Gastrocnemius medialis (tissue), 4 donors: ENCODE measurements around the gene LCNL1. TPM values are rescaled to one million over a fixed set of nuclear protein-coding genes. Genes with fewer than 3 reads are reported as not detected.

Experiments used
- ATAC-seq, 2 donors: fragments of 150-250 bp; one replicate each; pipeline ENCODE4 v1.9.1; 2016
- DNase-seq, 2 donors: peaks; one replicate each; pipeline ENCODE4 v3.0.0-alpha.2; 2019
- H3K27ac ChIP-seq, 4 donors: fragments of 200-600 bp; sonication (generic); 1 replicate in 1 of 4; 2 replicates in 3 of 4; pipeline ENCODE4 v1.5.1; 2016 to 2018; ENCODE audit warnings: mild to moderate bottlenecking in 2 of 4, moderate library complexity in 1 of 4
- H3K27me3 ChIP-seq, 3 donors: fragments of 200-600 bp; sonication (generic) in 2 of 3; 1 replicate in 1 of 3; 2 replicates in 2 of 3; pipeline versions ENCODE4 v1.5.1 to v1.6.0; 2016 to 2019; ENCODE audit warnings: mild to moderate bottlenecking in 1 of 3, moderate library complexity in 1 of 3
- H3K36me3 ChIP-seq, 2 donors: fragments of 200-600 bp; sonication (generic) in 1 of 2; one replicate each; pipeline ENCODE4 v1.5.1; 2017 to 2018
- H3K4me1 ChIP-seq, 2 donors: fragments of 200-600 bp; sonication (generic) in 1 of 2; one replicate each; pipeline ENCODE4 v1.5.1; 2016 to 2017; ENCODE audit warnings: mild to moderate bottlenecking in 2 of 2
- H3K4me3 ChIP-seq, 4 donors: fragments of 200-600 bp; sonication (generic) in 3 of 4; 1 replicate in 1 of 4; 2 replicates in 3 of 4; pipeline ENCODE4 v1.5.1; 2016 to 2019; ENCODE audit warnings: mild to moderate bottlenecking in 2 of 4
- H3K9me3 ChIP-seq, 3 donors: fragments of 200-600 bp; sonication (generic) in 2 of 3; 1 replicate in 1 of 3; 2 replicates in 2 of 3; pipeline ENCODE4 v1.5.1; 2016 to 2019
- CTCF ChIP-seq, 5 experiments: fragments of 450-650 bp in 3 of 5; fragments of 200-600 bp in 2 of 5; sonication (generic) in 2 of 5; IDR thresholded peaks in 4 of 5; conservative IDR thresholded peaks in 1 of 5; 1 replicate in 4 of 5; 2 replicates in 1 of 5; pipeline ENCODE4 v1.5.1; 2016 to 2019; ENCODE audit warnings: antibody characterized with exemption in 5 of 5, mild to moderate bottlenecking in 3 of 5, moderate library complexity in 3 of 5
- POLR2A ChIP-seq, 2 donors: fragments of 450-650 bp; IDR thresholded peaks; one replicate each; pipeline ENCODE4 v1.6.1; 2017; ENCODE audit warnings: antibody characterized with exemption in 2 of 2, mild to moderate bottlenecking in 2 of 2, moderate library complexity in 2 of 2
- in situ Hi-C, 4 donors: fragments of 200-750 bp; cut with MboI; loops; one replicate each; pipeline versions ENCODE4 v1.15.0 to v1.8.0; 2017; ENCODE audit warnings: low sequenced_read_pairs in 4 of 4
- intact Hi-C: fragments of 100-400 bp; cut with DNase I; formaldehyde crosslinking; loops from one replicate; pipeline ENCODE4 v1.15.1; 2023; ENCODE audit warnings: low total_unique reads
- total RNA-seq, 4 donors: library from RNA; depleted of rRNA; stranded (reverse); fragments of >200 nt; gene quantifications; one replicate each; pipeline versions ENCODE4 v1.1.0 to v1.2.3, GENCODE V29; 2016

Gene LCNL1
- total RNA-seq, 4 donors from 2014 or later = 0.10 TPM; not detected in 3

DNA sequence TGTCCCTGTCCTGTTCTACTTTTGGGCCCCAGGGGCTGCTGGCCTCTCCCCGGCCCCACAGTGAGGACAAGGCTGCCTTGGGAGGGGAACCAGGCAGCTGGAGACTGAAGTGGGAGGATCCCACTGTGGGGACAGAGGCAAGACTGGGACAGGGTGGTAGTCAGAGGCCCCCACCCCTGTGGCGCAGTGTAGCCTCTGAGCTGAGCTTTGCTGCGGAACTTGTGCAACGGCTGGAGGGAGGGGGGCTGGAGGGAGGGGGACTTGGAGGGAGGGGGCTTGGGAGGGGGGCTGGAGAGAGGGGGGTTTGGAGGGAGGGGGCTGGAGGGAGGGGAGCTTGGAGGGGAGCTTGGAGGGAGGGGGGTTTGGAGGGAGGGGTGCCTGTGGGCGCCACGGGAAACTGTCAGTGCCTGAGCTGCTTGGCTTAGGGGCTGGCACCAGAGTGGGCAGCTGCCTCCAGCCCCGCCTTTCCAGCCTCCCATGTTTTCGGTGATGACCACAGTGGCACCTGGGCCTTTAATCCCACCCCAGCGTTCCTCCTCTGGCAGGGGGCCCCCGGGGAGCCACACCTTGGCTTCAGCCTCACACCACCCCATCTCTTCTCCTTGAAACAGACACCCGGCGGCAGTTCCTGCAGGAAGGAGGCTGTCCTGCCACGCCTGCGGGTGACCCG lies 51.4 kb downstream of the LCNL1 start:
- intact Hi-C loops (no loop called here), in situ Hi-C loops (loop anchor here in 3 of 4 donors (5.0 to 10.0 kb wide), 3 partner anchors 89 to 249 kb away; partner anchors contain the start of genes C8G (in 1 of the 3) and FBXW5 (in 1 of the 3))
- no peak for TF ChIP-seq CTCF (IDR thresholded peaks at IDR 0.05 in 4 of 5, conservative IDR thresholded peaks at IDR 0.05 in 1 of 5)
- no peak for TF ChIP-seq POLR2A (IDR thresholded peaks at IDR 0.05)
- ATAC-seq (no peak), DNase-seq (no peak)
- peak overlapping the region in 1 of 4 donors; percentile 12 for H3K4me3 ChIP-seq
- H3K27ac ChIP-seq = no peak overlapping the region
- no peaks in the 10 kb centered on the region for H3K36me3 ChIP-seq
- H3K27me3 ChIP-seq = peaks cover 0 to 6% (median 0%) of the 10 kb centered on the region in 3 donors
- H3K9me3 ChIP-seq = no peaks in the 10 kb centered on the region
- H3K4me1 ChIP-seq = peaks cover 2 to 5% of the 10 kb centered on the region in 2 donors

GRCh38 chr9:137034709-137035506 lies 52.1 kb downstream of the LCNL1 start:
- intact Hi-C loops = loop anchor here (1.0 kb wide), 1 partner anchor 248 kb away; no protein-coding TSS in a partner anchor
- peaks cover 0 to 6% (median 0%) of the 10 kb centered on the region in 3 donors for H3K27me3 ChIP-seq
- TF ChIP-seq CTCF (IDR thresholded peaks at IDR 0.05 in 4 of 5, conservative IDR thresholded peaks at IDR 0.05 in 1 of 5) = peak; percentile 81 to 96 (median 91)
- TF ChIP-seq POLR2A (IDR thresholded peaks at IDR 0.05) = no peak
- no peak overlapping the region for H3K27ac ChIP-seq
- DNase-seq (peak; percentile 55 to 66), ATAC-seq (peak; percentile 73 to 93)
- in situ Hi-C loops = loop anchor here (5.0 to 10.0 kb wide), 3 partner anchors 90 to 250 kb away; partner anchors contain the start of genes C8G (in 1 of the 4) and FBXW5 (in 1 of the 4)
- no peak overlapping the region for H3K4me3 ChIP-seq
- no peaks in the 10 kb centered on the region for H3K9me3 ChIP-seq
- H3K4me1 ChIP-seq = peaks cover 0 to 3% of the 10 kb centered on the region in 2 donors
- peaks cover 0 to 5% of the 10 kb centered on the region in 2 donors for H3K36me3 ChIP-seq

Other genes with a start within 250 kb of the LCNL1 start
- 1 to 10 TPM in 3 of 4 donors, under 1 TPM in 1; 0.61 to 4.7 (median 1.6) TPM for gene LCN10, start 240.1 kb upstream of the LCNL1 start, total RNA-seq
- 10 to 100 TPM in 1 of 4 donors, 1 to 10 TPM in 3; 2.1 to 11.7 (median 3.7) TPM for gene LCN6, start 234.5 kb upstream of the LCNL1 start, total RNA-seq
- gene LCN8, start 224.8 kb upstream of the LCNL1 start, total RNA-seq = not detected
- gene LCN15, start 218.5 kb upstream of the LCNL1 start, total RNA-seq = not detected
- gene TMEM141, start 191.6 kb upstream of the LCNL1 start, total RNA-seq = 10 to 100 TPM; 46.9 to 70.2 (median 51.1) TPM
- gene CCDC183, start 186.7 kb upstream of the LCNL1 start, total RNA-seq = under 1 TPM in 1 of 4 donors, not detected in 3; 0.31 TPM
- gene RABL6, start 175.0 kb upstream of the LCNL1 start, total RNA-seq = 100 to 1,000 TPM in 2 of 4 donors, 10 to 100 TPM in 2; 84.9 to 121 (median 105) TPM
- gene AJM1, start 140.5 kb upstream of the LCNL1 start, total RNA-seq = 1 to 10 TPM; 1.3 to 2.1 (median 1.6) TPM
- gene PHPT1, start 133.6 kb upstream of the LCNL1 start, total RNA-seq = 100 to 1,000 TPM in 3 of 4 donors, 10 to 100 TPM in 1; 98.8 to 204 (median 152) TPM
- gene MAMDC4, start 130.6 kb upstream of the LCNL1 start, total RNA-seq = 1 to 10 TPM in 3 of 4 donors, under 1 TPM in 1; 0.95 to 2.3 (median 1.7) TPM
- gene EDF1, start 116.7 kb upstream of the LCNL1 start, total RNA-seq = 100 to 1,000 TPM; 285 to 440 (median 334) TPM
- gene TRAF2, start 96.5 kb upstream of the LCNL1 start, total RNA-seq = 1 to 10 TPM; 3.5 to 6.6 (median 4.8) TPM
- gene FBXW5, start 38.3 kb upstream of the LCNL1 start, total RNA-seq = 100 to 1,000 TPM; 329 to 469 (median 435) TPM
- gene C8G, start 37.8 kb upstream of the LCNL1 start, total RNA-seq = 1 to 10 TPM in 2 of 4 donors, not detected in 2; 1.7 to 5.2 TPM
- gene LCN12, start 30.7 kb upstream of the LCNL1 start, total RNA-seq = not detected
- gene PTGDS, start 5.5 kb upstream of the LCNL1 start, total RNA-seq = 10 to 100 TPM in 3 of 4 donors, 1 to 10 TPM in 1; 2.3 to 35.2 (median 27.0) TPM
- 10 to 100 TPM; 10.8 to 15.6 (median 14.6) TPM for gene PAXX, start 9.4 kb downstream of the LCNL1 start, total RNA-seq
- under 1 TPM in 1 of 4 donors, not detected in 3; 0.36 TPM for gene CLIC3, start 13.6 kb downstream of the LCNL1 start, total RNA-seq
- gene ABCA2, start 45.2 kb downstream of the LCNL1 start, total RNA-seq = 10 to 100 TPM; 14.1 to 20.0 (median 16.7) TPM
- gene FUT7, start 49.1 kb downstream of the LCNL1 start, total RNA-seq = not detected
- gene NPDC1, start 63.2 kb downstream of the LCNL1 start, total RNA-seq = 10 to 100 TPM; 11.3 to 22.3 (median 19.0) TPM
- gene ENTPD2, start 71.1 kb downstream of the LCNL1 start, total RNA-seq = under 1 TPM in 2 of 4 donors, not detected in 2; 0.22 to 0.55 TPM
- gene SAPCD2, start 87.6 kb downstream of the LCNL1 start, total RNA-seq = under 1 TPM in 3 of 4 donors, not detected in 1; 0.16 to 0.24 (median 0.17) TPM
- 1 to 10 TPM in 2 of 4 donors, under 1 TPM in 2; 0.49 to 2.5 (median 1.5) TPM for gene UAP1L1, start 94.5 kb downstream of the LCNL1 start, total RNA-seq
- 10 to 100 TPM; 15.9 to 31.9 (median 21.1) TPM for gene MAN1B1, start 104.0 kb downstream of the LCNL1 start, total RNA-seq
- gene DPP7, start 131.7 kb downstream of the LCNL1 start, total RNA-seq = 10 to 100 TPM; 36.9 to 63.1 (median 55.9) TPM
- not detected for gene GRIN1, start 156.2 kb downstream of the LCNL1 start, total RNA-seq
- gene LRRC26, start 187.1 kb downstream of the LCNL1 start, total RNA-seq = not detected
- not detected for gene TMEM210, start 189.1 kb downstream of the LCNL1 start, total RNA-seq
- gene ANAPC2, start 205.6 kb downstream of the LCNL1 start, total RNA-seq = 10 to 100 TPM; 10.2 to 12.4 (median 10.8) TPM
- gene SSNA1, start 205.7 kb downstream of the LCNL1 start, total RNA-seq = 100 to 1,000 TPM in 2 of 4 donors, 10 to 100 TPM in 2; 73.3 to 164 (median 94.4) TPM
- gene TPRN, start 217.7 kb downstream of the LCNL1 start, total RNA-seq = 10 to 100 TPM in 1 of 4 donors, 1 to 10 TPM in 3; 3.4 to 10.2 (median 6.3) TPM
- gene TMEM203, start 222.7 kb downstream of the LCNL1 start, total RNA-seq = 10 to 100 TPM; 24.7 to 45.9 (median 32.0) TPM
- gene NDOR1, start 222.7 kb downstream of the LCNL1 start, total RNA-seq = 1 to 10 TPM; 2.4 to 5.0 (median 4.1) TPM
- gene RNF208, start 239.2 kb downstream of the LCNL1 start, total RNA-seq = 1 to 10 TPM; 1.1 to 6.5 (median 1.5) TPM
- under 1 TPM in 1 of 4 donors, not detected in 3; 0.42 TPM for gene CYSRT1, start 242.2 kb downstream of the LCNL1 start, total RNA-seq
- not detected for gene RNF224, start 244.5 kb downstream of the LCNL1 start, total RNA-seq
- not detected for gene SLC34A3, start 247.9 kb downstream of the LCNL1 start, total RNA-seq